Naive B cell (primary cell): Measurements from ENCODE around the gene LSM7. TPM values are rescaled to one million over a fixed set of nuclear protein-coding genes. Genes with fewer than 3 reads are reported as not detected.
A peak's percentile ranks its signal among the peaks of the same experiment; 100 is the strongest.
"Not testable (repeated sequence)": the region's sequence is repeated elsewhere in the genome, so short reads cannot be mapped to it uniquely, and the experiment has no call there.

Experiments used
- ATAC-seq, 2 donors: fragments of 150-1000 bp; cut with Tn5 transposase; 2 replicates each; pipeline ENCODE4 v1.10.0; 2021; ENCODE audit warnings: low read depth in 2 of 2, mild to moderate bottlenecking in 2 of 2, moderate library complexity in 2 of 2
- DNase-seq: peaks from one replicate; pipeline ENCODE4 v3.0.0; 2022
- H3K27ac Mint-ChIP-seq, 6 donors: one replicate each; pipeline ENCODE4 v1.8.0; 2020 to 2022; ENCODE audit warnings: mild to moderate bottlenecking in 6 of 6, mixed read lengths in 6 of 6, moderate library complexity in 5 of 6, inconsistent platforms in 2 of 6
- H3K27me3 Mint-ChIP-seq, 3 donors: one replicate each; pipeline ENCODE4 v1.8.0; 2021 to 2022; ENCODE audit warnings: mixed read lengths in 3 of 3, mild to moderate bottlenecking in 1 of 3
- H3K36me3 Mint-ChIP-seq, 2 donors: one replicate each; pipeline ENCODE4 v1.8.0; 2020 to 2022; ENCODE audit warnings: mixed read lengths in 2 of 2, inconsistent platforms in 1 of 2, mild to moderate bottlenecking in 1 of 2
- H3K4me1 Mint-ChIP-seq, 3 donors: one replicate each; pipeline ENCODE4 v1.8.0; 2020 to 2022; ENCODE audit warnings: mixed read lengths in 3 of 3, inconsistent platforms in 1 of 3, mild to moderate bottlenecking in 1 of 3, moderate library complexity in 1 of 3
- H3K4me3 Mint-ChIP-seq, 8 donors: one replicate each; pipeline ENCODE4 v1.8.0; 2020 to 2022; ENCODE audit warnings: mild to moderate bottlenecking in 8 of 8, mixed read lengths in 8 of 8, moderate library complexity in 8 of 8, inconsistent platforms in 2 of 8
- H3K9me3 Mint-ChIP-seq, 7 donors: one replicate each; pipeline ENCODE4 v1.8.0; 2020 to 2022; ENCODE audit warnings: mixed read lengths in 7 of 7, mild to moderate bottlenecking in 5 of 7, inconsistent platforms in 2 of 7, moderate library complexity in 1 of 7
- polyA plus RNA-seq, 6 donors: library from polyadenylated mRNA; unstranded; fragments of 300-500 nt; fragmentation: Illumina TruSeq; gene quantifications; one replicate each; pipeline ENCODE4 v1.2.3, GENCODE V29; 2021; ENCODE audit warnings: low read depth in 6 of 6

The LSM7 gene
- polyA plus RNA-seq, 6 donors from 2014 or later = 275 to 337 (median 314) TPM

DNA sequence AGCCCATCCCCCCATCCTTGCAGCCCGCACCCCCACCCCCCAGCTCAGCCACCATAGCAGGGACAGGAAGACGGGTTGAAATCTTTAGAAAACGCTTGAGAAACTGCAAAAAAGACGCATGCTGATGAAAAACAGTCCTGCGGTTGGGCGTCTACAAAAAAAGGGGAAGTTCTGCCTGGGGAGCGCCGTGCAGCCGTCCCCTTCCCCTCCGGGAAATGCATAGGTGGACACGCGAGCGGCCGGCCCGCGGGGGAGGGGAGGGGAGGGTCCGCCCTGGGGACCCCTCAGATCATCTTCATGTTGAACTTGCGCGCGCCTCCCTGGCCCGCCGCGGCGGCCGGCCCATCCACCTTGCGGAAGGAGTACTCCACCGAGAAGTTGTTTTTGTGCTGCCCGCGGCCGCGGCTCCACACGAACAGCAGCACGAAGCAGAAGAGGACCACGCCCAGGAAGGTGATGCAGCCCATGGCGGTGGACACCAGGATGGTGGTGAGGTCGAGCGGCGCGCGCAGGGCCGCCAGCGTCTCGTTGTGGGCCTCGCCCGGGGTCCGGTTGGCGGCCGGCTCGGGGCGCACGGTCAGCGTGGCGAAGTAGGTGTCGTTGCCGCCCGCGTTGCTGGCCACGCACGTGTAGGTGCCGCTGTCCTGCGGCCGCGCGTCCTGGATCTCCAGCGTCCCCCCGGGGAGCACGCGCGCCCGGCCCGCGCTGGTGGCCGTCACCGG, 38.5 kb downstream of the LSM7 start:
- peaks cover 48 to 64% (median 58%) of the 10 kb centered on the region in 3 donors for H3K4me1 Mint-ChIP-seq
- H3K36me3 Mint-ChIP-seq = no peaks in the 10 kb centered on the region
- ATAC-seq = peak; percentile 75 to 76
- H3K4me3 Mint-ChIP-seq = peak overlapping the region; percentile 85 to 97 (median 91)
- H3K27me3 Mint-ChIP-seq = no peaks in the 10 kb centered on the region
- no peaks in the 10 kb centered on the region for H3K9me3 Mint-ChIP-seq
- H3K27ac Mint-ChIP-seq = peak overlapping the region; percentile 66 to 97 (median 97)
- peak; percentile 89 for DNase-seq

DNA sequence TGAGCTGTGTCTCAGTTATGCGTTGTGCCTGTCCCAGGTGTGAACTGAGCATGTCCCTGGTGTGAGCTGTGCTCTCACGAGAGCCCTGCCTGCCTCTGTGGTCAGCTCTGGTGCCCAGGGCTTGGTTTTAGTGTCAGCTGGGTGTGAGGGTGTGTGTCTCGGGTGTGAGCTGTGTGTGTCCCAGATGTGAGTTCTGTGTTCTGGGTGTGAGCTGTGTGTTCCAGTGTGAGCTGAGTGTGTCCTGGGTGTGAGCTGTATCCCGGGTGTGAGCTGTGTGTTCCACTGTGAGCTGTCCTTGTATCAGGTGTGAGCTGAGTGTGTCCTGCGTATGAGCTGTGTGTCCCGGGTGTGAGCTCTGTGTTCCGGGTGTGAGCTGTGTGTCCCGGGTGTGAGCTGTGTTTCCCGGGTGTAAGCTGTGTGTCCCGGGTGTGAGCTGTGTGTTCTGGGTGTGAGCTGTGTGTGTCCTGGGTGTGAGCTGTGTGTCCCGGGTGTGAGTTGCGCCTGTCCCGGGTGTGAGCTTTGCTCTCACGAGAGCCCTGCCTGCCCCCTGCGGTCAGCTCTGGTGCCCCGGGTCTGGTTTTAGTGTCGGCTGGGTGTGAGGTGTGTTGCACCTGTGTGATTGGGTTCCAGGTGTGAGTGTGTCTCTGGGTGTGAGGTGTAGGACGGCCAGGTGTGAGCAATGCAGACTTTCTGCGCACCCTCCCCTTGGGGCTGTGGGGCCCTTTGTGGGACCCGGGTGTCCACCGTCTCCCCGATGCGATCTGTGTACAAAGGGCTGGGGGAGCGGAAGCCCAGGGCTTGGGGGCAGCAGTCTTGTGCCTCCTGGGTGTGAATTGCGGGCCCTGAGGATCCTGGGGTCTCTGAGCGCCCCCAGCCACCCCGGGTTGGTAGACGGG, 39.3 kb downstream of the LSM7 start:
- ATAC-seq (peak; percentile 21 to 27), DNase-seq (no peak)
- H3K4me3 Mint-ChIP-seq = peak overlapping the region; percentile 85 to 97 (median 91)
- peak overlapping the region; percentile 80 to 97 (median 97) for H3K27ac Mint-ChIP-seq
- no peaks in the 10 kb centered on the region for H3K27me3 Mint-ChIP-seq
- peaks cover 42 to 56% (median 51%) of the 10 kb centered on the region in 3 donors for H3K4me1 Mint-ChIP-seq
- H3K9me3 Mint-ChIP-seq = no peaks in the 10 kb centered on the region
- H3K36me3 Mint-ChIP-seq = no peaks in the 10 kb centered on the region

GRCh38 chr19:2288338-2288817, 40.0 kb downstream of the LSM7 start:
- peak overlapping the region; percentile 85 to 97 (median 91) for H3K4me3 Mint-ChIP-seq
- ATAC-seq = no peak
- no peaks in the 10 kb centered on the region for H3K9me3 Mint-ChIP-seq
- H3K4me1 Mint-ChIP-seq = peaks cover 37 to 49% (median 44%) of the 10 kb centered on the region in 3 donors
- no peaks in the 10 kb centered on the region for H3K27me3 Mint-ChIP-seq
- DNase-seq = no peak
- H3K36me3 Mint-ChIP-seq = no peaks in the 10 kb centered on the region
- H3K27ac Mint-ChIP-seq = peak overlapping the region in 5 of 6 donors; percentile 95 to 97 (median 97)

- ATAC-seq (no peak), DNase-seq (no peak)
- no peaks in the 10 kb centered on the region for H3K9me3 Mint-ChIP-seq
- peaks cover 35 to 47% (median 43%) of the 10 kb centered on the region in 3 donors for H3K4me1 Mint-ChIP-seq
- H3K4me3 Mint-ChIP-seq = peak overlapping the region in 6 of 8 donors; percentile 85 to 94 (median 88)
- no peaks in the 10 kb centered on the region for H3K36me3 Mint-ChIP-seq
- H3K27me3 Mint-ChIP-seq = no peaks in the 10 kb centered on the region
- H3K27ac Mint-ChIP-seq = peak overlapping the region in 5 of 6 donors; percentile 34 to 97 (median 95)
Measured at GRCh38 chr19:2287585-2288337, 40.6 kb downstream of the LSM7 start.

DNA sequence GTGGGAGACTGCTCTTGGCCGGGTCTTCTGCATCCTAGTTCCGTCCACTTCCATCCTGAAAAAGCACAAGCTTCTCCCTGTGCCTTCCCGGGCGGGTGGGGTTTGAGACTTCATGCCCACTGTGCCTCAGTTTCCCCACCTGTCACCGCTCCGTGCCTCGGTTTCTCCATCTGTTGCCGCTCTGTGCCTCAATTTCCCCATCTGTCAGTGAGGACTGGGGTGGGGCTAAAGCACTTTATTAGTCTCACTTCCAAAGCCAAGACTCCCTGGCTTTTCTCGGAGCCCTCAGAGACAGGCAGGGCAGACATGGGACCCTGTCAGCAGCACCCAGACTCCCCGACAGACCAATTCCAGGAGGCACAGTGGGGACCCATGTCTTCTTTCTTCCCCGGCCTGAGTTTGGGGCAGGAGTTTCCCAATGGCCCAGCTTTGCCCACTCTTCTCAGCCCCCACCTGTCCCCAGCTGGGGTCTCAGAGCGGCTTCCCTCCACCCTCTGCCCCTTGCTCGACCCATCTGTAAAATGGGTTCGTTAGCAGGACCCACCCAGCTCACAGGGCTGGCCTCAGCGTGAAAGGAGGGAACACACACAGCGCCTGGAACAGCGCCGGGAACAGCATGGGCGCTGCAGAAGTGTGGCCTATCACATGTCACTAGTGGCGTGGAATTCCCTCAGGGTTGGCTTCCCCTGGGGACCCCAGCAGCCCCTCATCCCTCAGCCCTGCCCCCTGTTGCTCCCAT, 41.8 kb downstream of the LSM7 start:
- Mint-ChIP-seq H3K27me3 (no peaks in the 10 kb centered on the region), H3K4me3 (no peak overlapping the region), H3K36me3 (no peaks in the 10 kb centered on the region), H3K4me1 (peaks cover 41 to 54% (median 46%) of the 10 kb centered on the region in 3 donors), H3K27ac (peak overlapping the region in 4 of 6 donors; percentile 53 to 96 (median 74)), H3K9me3 (no peaks in the 10 kb centered on the region)
- no peak for ATAC-seq
- DNase-seq = no peak

DNA sequence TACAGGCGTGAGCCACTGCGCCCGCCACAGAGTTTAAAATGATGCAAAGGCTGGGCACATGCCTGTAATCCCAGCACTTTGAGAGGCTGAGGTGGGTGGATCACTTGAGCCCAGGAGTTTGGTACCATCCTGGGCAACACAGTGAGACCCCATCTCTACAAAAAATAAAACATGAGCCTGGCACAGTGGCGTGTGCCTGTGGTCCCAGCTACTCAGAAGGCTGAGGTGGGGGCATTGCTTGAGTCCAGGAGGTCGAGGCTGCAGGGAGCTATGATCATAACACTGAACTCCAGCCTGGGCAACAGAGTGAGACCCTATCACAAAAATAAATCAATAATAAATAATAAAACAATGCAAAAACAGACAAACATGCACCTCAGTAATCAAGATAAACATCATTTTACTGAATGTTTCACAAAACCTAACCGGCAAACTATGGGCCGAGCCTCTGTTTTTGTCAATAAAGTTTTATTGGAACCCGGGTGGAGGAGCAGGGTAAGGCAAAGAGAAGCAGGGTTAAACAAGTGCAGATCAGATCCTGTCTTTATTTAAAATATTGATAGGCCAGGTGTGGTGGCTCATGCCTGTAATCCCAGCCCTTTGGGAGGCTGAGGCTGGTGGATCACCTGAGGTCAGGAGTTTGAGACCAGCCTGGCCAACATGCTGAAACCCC, 44.4 kb downstream of the LSM7 start:
- ATAC-seq (no peak), DNase-seq (no peak)
- Mint-ChIP-seq H3K27ac (peak overlapping the region in 1 of 6 donors; percentile 26), H3K4me3 (peak overlapping the region in 1 of 8 donors; percentile 58), H3K27me3 (no peaks in the 10 kb centered on the region), H3K9me3 (no peaks in the 10 kb centered on the region), H3K4me1 (peaks cover 32 to 46% (median 45%) of the 10 kb centered on the region in 3 donors), H3K36me3 (no peaks in the 10 kb centered on the region)

DNA sequence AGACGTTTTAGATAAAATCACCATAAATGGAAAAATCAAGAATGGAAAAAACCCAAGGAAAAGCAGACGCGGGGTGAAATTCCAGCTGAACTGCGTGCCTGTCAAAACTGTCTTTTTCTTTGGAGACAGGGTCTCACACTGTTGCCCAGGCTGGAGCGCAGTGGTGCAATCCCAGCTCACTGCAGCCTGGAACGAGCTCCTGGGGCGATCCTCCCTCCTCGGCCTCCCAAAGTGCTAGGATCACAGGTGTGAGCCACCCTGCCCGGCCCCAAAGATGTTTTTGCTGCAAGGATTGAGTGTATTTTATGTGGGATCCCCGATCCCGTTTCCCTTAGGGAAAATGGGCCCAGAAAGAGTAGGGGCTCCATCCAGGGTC, 45.5 kb downstream of the LSM7 start:
- no peaks in the 10 kb centered on the region for H3K36me3 Mint-ChIP-seq
- ATAC-seq (no peak), DNase-seq (no peak)
- peaks cover 20 to 38% (median 35%) of the 10 kb centered on the region in 3 donors for H3K4me1 Mint-ChIP-seq
- no peaks in the 10 kb centered on the region for H3K27me3 Mint-ChIP-seq
- H3K27ac Mint-ChIP-seq = peak overlapping the region in 4 of 6 donors; percentile 61 to 89 (median 78)
- peak overlapping the region; percentile 66 to 87 (median 81) for H3K4me3 Mint-ChIP-seq
- H3K9me3 Mint-ChIP-seq = no peaks in the 10 kb centered on the region

- Mint-ChIP-seq H3K9me3 (no peaks in the 10 kb centered on the region), H3K4me1 (peaks cover 16 to 33% (median 31%) of the 10 kb centered on the region in 3 donors), H3K36me3 (no peaks in the 10 kb centered on the region), H3K27ac (peak within 1 kb of the TSS; percentile 57 to 91 (median 78)), H3K27me3 (no peaks in the 10 kb centered on the region), H3K4me3 (peak within 1 kb of the TSS; percentile 68 to 90 (median 82))
- peak; percentile 66 for DNase-seq
- ATAC-seq = peak; percentile 62 to 66
Measured at GRCh38 chr19:2282062-2282861, 46.1 kb downstream of the LSM7 start, which contains the start of gene PEAK3. PEAK3 (minus strand) TSS chr19:2282175; CDS start chr19:2280931, 1,244 bp downstream.

- peak in 1 of 2 donors; percentile 12 for ATAC-seq
Measured at GRCh38 chr19:2281265-2282061, 46.9 kb downstream of the LSM7 start.

DNA sequence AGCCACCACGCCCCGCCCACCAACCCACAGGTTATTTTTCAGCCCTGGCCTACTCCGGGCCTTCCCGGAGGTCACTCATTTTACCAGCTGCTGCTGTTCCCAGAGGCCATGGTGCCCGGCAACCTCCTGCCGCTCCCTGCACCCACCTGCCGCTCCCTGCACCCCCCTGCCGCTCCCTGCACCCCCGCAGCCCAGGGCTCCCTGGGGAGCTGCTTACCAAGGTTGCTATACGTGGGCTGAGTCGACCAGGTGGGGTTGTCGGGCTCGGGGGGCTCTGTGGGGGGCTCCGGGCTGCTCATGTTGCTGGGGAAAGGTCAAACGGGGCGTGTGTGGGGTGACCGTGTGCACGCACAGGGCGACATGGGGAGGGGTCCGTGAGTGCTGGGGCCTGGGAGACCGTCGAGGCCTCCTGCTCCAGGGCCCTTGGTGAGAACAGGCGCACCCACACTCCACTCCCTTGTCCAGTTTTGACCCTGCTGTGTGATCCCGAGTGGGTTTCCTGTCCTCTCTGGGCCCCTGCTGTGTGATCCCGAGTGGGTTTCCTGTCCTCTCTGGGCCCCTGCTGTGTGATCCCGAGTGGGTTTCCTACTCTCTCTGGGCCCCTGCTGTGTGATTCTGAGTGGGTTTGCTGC, 47.6 kb downstream of the LSM7 start:
- Mint-ChIP-seq H3K27ac (peak overlapping the region in 1 of 6 donors; percentile 30), H3K9me3 (no peaks in the 10 kb centered on the region), H3K27me3 (no peaks in the 10 kb centered on the region), H3K4me3 (peak overlapping the region in 2 of 8 donors; percentile 32 to 40), H3K36me3 (no peaks in the 10 kb centered on the region), H3K4me1 (peaks cover 11 to 30% (median 28%) of the 10 kb centered on the region in 3 donors)
- no peak for DNase-seq
- no peak for ATAC-seq

More at GRCh38 chr19:2281265-2282061, 46.9 kb downstream of the LSM7 start:
- H3K27ac Mint-ChIP-seq = peak overlapping the region in 4 of 6 donors; percentile 57 to 91 (median 84)
- H3K4me3 Mint-ChIP-seq = peak overlapping the region; percentile 53 to 90 (median 78)
- peaks cover 13 to 32% (median 31%) of the 10 kb centered on the region in 3 donors for H3K4me1 Mint-ChIP-seq
- DNase-seq, H3K9me3 Mint-ChIP-seq, H3K27me3 Mint-ChIP-seq, H3K36me3 Mint-ChIP-seq: not testable (repeated sequence)
